Islet precursor cell (in vitro differentiated cells): ENCODE results near the gene UST.
"Not testable (repeated sequence)": the region's sequence is repeated elsewhere in the genome, so short reads cannot be mapped to it uniquely, and the experiment has no call there.

ENCODE experiments used
- DNase-seq: peaks from one replicate; pipeline ENCODE4 v3.0.0-alpha.2; 2018

The UST gene

DNA sequence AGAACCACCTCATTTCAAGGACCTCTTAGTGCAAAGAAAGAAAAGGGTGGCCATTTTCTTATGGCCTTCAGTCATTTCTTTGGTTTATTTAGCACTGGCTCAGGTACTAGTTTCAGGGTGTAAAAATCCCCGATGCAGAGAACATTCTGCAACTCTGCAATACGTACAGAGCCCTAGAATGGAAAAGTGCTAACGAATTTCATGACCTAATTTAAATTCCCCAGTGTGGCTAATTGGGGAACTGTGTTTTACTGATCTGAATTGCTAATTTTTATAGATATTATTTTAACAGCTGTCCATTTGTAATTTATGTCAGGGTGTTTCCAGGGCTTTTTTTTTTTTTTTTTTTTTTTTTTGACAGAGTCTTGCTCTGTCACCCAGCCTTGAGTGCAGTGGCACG, 160.7 kb downstream of the UST start:
- no peak for DNase-seq

DNA sequence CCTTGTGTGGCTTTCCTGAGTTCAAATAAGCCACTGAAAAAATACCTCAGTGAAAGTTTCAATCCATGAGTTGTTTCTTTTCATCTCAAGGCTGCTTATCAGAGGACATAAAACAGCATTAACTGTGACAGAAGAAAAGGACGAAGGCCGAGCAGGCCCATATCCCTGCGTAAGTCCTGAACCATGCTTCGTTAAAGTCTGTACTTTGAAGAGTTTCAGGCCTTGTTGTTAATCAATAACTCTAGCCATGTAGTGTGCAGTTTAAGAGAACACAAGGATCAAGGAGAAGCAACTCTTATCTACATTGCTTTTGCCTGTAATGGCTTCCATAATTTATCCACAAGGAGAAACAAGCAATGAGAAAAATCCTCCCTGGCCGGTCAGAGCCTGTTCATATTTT, 165.4 kb downstream of the UST start:
- no peak for DNase-seq

DNA sequence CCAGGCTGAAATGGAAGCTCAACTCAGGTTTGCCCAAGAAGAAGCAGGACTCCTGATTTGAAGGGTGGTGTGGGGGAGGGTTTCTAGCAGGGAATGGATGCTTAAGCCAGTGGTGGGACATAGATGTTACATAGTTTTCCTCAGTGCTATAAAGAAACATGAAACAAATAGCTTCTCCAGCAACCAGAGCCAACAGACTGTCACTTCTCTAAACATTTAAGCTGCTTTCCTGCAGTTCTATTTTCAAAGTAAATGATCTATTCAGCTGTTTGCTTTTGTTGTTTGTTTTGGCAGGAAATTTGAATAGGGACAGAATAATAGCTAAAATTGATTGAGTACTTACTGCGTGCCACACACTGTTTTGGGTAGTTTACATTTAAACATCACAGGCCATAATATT, 169.0 kb downstream of the UST start:
- no peak for DNase-seq

DNA sequence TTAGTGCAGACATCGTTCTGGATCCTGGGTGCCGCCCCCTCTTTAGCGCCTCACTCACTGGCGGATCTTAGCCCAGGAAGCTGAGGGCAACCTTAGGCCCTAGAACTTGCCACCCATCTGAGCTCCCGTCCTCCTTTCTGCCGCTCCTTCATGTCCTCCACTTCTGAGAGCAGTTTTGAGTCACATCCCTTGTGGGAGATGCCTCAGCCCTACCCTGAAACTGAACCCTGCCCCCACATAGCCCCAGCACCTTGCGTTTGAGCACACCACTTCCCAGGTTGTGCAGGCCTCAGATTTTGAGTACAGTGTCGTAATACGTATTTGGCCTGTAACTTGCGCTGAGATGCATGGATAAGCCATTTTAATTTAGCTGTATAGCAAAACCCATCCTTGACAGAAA, 169.7 kb downstream of the UST start:
- DNase-seq = not testable (repeated sequence)

DNA sequence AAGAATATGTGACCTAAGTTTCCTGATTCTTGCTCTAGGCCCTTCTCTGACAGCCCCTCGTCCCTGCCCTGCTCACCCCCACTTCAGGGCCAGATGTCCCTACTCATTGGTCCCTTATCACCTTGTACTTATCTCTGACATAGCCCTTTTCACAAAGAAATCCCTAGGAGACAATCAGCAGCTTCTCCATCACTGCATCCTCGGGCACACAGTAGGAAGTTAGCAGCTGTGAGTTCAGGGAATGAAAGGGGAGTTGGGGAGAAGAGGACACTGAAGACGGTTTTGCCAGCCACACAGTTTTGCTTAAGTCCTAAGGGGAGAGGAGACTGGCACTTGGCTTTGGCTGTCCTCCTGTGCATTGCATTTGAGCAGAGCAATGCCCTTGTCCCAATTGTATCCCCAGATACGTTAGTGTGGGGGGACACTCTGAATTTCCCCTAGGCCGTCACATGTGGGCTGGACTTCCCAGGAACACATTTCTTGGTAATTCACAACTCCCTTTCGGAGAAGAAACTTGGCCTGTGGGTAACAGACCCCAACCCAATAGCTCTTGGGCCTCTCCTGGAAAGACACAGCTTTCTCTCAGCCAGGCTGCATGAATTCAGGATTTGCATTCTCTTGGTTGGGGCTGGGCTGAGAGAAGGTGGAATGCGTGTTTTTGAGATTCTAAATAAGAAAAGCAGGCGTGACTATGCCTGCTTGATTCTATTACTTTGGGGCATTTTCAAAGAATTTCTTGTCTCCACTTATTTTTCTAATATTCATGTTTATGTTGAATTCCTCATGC, 177.6 kb downstream of the UST start:
- no peak for DNase-seq

DNA sequence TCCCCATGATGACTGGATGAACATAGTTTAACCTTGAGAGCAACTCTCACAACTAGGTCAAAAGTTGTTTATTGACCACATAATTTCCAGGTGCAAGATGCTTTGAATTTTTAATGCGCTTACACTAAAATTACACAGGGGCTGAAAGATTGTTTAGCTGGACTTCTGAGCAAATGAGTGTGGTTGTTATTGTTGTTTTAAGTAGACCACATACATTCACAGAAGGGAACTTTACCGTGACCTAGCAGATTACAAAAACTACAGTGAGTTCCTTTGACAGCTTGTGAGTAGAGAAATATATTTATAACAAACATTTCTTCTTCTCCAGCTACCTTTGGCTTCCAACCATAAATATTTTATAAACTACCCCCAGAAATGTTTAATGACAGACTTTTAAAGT, 178.9 kb downstream of the UST start:
- no peak for DNase-seq

DNA sequence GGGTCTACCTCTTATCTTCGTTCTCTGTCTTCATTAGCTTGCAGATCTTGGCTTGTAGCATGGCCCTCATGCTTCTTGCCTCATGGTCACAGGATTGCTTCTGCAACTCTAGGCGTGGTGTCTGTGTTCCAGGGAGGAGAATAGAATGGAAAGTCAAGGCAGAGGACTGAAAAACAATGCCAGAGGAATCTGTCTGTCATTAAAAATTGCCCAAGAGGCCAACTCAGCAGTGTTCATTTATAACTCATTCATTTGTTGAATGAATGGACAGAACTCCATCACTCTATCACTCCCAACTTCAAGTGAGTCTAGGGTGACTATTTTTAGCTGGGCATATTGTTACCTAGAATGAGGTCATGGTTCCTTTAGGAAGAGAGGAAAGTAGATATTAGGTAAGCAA, 179.6 kb downstream of the UST start:
- DNase-seq = no peak

DNA sequence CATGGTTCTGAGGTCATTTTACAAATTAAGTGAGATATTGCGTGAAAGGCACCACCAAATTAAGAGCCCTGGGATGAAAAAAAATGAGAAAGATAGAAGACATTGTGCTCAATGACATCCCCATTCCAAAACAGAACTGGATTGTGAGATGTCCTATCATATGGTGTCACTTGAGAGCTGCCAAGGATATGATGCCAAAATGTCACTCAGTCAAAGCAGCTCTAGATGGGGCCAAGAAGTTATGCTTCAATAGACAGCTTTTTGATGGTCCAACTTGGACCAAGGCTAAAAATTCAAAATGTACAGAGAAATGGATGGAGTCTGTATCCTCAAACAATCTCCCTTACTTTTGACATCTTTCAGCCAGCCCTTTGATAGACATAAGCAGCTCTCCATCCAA, 180.8 kb downstream of the UST start:
- DNase-seq = no peak

DNA sequence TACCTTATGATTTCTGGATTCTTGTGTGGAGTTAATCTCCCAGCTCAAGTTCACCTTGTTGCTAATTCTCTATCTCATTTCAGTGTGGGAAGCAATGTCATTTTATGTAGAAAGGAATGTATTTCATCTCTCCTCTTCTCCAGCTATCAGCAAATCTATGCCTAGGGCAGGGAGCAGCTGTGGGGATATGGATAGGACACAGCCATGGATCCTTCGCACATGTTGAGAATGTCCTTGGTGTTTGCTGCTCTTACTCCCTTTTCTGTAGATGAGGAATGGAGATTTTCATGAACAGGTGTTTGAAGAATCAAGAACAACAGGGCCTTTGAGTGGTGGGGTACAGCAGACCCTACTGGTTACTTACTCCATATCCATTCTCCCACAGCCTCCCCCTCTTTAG, 182.0 kb downstream of the UST start:
- no peak for DNase-seq

DNA sequence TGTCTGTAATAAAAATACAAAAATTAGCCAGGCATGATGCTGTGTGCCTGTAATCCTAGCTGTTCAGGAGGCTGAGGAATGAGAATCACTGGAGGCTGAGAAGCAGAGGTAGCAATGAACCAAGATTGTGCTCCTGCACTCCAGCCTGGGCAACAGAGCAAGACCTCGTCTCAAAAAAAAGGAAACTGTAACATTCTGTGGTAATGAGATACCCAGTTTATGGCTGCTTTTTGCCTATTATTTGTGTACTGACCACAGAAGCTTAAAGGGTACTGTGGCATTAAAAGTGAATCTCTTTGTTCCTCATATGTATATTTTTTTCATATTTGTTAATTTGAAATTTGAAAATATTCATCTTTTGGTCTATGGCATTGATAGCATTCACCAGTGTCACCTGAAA, 185.4 kb downstream of the UST start:
- no peak for DNase-seq

DNA sequence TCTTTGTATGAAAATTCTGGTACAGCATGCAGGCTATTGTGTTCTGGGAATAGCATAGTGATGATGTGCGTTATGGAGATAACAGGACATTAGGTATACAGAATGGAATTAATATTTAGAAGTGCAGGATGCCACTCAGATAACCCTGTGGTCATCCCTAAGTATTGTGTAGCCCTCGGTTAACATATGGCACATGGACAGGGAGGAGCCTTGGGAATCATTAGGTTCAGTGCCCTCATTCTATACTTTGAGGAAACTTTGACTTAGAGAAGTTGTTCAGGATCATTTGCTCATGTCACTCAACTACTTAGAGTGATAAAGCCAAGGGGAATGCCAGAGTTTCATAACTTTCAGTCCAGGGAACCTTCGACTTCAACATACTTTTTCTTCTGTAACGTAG, 185.9 kb downstream of the UST start:
- DNase-seq = no peak

DNA sequence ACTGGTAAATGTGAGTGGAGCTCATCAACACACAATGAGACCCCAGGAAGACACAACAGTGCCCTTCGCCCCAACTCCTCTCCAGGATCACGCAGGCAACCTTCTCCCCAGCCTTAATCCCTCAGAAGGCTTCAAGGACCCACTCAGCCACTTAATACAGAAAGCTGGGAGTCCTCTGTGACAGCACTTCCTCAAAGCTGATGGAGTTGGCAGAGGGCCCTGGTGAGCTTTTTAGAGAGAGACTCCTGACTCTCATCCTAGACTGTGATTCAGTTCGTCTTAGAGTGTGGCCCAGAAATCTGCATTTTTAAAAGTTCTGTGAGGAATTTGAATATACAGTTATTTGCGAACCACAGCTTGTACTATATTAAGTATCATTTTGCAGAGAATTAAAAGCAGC, 187.7 kb downstream of the UST start:
- no peak for DNase-seq

DNA sequence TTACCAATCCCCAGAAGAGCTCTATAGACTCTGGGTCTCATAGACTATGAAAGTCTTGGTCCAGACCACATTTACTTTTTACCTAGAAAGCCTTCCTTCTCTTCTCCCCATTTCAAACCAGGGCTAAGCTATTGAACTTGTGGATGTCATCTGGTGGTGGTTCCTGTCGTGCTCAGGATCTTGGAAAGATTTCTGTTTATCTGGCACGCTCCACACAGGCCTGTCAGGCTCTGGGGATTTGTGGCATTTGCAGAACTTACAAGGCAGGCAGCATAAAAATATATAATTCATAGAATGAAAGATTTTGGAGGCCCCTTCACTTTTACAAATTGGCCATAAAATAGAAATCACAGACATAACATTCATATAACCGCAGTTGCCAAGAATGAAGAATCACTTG, 188.1 kb downstream of the UST start:
- DNase-seq = no peak

DNA sequence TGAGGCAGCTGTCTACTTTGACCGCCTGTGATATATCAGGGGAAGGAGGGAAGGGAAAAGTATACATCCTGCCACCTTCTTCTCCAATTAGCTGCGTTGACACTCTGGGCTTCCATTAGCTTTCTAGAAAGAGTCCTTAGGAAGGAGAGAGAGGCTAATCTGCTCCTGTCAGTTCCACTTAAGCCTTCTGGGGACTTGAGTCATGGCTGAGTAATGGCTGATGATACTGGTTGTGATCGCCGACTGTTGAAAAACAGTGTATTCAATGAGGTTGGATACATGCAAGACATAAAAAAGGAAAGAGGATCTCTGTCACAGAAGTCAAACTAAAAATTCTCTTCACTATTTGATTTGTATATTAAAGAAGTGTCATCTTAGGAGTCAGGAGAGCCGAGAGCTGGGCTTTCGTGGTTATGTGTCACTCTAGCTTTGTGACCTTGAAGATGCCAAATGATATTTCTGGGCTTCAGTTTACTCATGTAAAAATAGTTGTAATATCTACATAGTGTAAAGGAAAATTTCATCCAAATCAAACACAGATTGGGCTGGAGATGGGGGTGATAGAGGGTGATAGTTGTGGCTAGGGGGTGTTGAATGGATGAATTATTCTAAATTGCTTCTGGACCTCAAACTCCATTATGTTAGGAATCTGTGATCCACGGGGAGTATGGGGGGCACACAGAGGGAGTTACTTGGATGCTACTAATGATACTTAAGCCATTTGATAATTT, 189.0 kb downstream of the UST start:
- DNase-seq = peak; percentile 57

DNA sequence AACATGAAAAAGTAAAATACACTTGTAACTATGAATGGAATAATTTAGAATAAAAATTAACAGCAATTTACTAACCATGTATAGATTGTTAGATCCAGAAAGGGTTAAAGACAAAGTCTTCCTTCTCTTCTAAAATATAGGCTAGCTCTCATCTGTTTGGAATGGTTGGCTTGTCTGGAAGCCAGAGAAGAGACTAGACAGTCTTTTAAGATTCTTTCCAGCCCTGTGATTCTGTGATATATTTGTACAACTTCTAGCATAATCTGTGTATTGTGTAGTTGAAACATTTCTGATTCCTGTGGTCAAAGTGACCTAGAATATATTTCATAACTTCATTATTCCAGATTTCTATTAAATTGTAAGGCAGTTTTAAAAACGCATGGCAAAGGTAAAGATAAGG, 196.6 kb downstream of the UST start:
- no peak for DNase-seq

DNA sequence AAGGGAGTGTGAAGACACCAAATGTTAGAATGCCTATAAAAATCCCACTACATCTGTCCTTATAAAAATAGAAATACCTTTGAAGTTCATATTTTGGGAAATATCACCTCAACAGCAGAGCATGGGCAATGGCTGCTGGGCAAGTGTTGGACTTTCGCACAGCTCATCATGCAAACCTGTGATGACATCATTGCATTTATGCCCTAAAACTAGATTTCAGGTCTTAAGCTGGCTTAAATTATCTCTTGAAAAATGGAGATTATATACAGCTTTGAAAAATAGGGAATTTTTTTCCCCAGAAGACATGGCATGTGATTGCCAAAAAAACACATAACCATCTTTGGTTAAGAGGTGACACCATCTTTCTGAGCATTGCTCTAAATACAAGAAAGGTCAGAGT, 197.8 kb downstream of the UST start:
- no peak for DNase-seq

DNA sequence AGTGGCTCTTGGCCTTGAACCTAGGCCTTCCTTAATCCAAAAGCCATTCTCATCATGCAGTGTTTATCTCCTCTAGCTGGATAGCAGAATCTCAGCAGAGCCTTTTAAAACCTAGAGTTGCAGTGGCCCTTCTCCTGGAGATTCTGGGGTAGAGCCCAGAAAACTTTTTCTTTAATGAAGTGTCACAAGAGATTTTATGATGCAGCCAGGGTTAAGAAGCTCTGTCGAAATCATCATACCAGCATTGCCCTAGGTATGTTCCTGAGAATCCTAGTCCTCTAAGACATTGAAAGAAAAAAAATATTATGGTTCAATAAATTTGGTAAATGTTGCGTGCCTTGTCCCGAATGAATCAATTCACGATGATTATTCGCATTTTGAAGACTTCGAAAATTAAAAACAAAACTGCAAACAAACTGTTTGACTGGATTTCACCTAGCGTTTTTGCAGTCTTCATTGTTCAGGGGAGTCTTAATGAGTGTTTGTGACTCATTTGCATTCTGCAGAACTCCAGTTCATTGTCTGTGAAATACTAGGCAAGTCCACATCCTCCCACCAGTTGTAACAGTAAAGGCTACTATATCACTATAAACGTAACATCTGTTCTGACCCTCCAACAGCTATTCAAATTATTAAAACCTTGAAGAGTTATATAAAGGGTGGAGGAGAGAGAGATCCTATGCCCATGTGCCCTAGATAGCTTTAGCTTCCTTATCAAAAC, 198.6 kb downstream of the UST start:
- no peak for DNase-seq

DNA sequence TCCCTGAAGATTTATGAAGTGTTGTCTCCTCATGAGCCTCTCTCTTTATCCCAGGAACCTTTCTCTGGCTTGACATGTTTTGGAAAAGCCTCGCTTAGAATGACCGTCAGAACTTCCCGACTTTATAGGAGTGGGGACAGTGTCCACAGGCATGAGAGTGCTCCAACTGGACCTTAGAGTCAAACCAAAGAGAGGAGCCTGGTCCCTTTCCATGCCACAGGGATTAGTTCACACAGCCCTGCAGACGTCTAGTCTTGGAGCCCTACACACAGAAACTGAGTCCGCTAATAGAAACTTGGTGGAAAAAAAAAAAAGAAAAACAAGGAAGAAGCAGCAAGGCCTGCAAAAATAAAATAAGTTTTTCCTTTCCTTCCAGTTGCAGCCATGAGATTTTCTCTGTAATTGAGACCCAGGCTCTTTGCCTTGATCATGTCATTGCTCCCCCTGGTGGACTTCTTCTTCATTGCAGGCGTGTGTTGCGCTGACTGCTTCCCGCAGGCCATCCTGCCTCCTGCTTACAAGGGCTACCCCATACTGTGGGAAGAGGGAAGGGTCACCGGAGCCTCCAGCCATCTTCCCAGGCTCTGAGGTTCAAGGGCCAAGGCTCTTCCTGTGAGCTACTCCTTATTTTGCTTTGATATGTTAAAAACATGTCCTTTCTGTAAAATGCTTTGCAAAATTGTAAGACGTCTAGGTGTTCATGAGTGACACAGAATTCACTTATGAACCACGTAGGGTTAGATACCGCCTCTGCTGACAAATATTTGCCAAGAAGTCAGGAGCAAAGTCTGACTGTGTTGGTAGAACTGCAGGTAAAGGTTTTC, 201.0 kb downstream of the UST start:
- DNase-seq = peak; percentile 89

DNA sequence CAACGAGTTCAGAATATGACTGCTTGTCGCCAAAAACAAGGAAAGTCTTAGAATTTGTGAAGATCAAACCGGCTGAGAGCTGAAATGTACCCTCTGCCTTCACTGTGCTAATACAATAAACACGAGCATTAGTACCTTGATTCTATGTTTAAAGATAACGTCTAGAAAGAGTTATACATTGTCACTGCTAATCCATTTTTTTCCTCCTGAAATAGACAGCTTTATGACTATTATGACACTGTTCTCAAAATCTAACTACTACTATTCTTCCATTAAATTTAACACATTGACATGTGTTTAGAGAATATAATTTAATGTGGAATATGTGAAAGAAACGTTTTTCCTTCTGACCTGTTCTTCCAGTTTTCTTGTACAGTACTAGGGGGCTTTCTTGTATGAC, 204.8 kb downstream of the UST start:
- DNase-seq = no peak

DNA sequence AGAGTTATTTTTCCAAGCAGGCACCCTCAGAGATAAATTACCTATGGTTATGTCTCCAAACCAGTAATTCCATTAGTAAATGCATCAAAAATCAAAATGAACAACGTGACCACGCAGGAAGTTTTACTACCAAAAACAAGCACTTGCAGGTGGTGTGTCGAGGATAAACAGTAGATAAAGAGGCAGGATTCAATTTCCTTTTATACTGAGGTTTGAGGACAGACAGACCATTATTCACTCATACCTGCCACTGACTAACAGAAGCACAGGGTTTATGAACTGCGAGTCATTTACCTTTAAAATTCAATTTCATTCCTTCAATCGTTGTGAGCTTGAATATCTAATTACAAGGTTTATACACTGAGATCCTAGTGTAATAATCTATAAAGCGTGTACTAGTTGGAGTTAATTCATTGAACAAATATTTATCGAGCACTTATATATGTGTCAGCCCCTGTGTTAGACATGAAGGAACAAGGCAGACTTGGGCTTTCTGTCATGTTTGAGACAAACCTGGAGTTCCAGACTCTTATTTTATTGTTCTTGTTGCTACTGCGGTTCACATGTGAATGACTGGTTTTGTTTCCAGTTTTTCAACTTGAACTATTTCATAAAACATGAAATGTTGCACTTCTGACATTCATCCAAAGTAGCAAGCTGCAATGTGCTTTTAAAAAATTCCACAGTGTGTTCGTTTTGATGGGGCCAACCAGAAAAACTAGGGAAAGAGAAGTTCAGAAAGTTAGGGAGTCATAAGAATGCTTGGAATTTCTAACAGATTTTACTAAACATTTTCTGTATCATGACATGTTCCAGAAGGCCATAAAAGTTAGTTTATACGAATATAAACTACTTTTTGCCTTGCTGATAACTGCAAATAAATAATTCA, 205.6 kb downstream of the UST start:
- DNase-seq = no peak

DNA sequence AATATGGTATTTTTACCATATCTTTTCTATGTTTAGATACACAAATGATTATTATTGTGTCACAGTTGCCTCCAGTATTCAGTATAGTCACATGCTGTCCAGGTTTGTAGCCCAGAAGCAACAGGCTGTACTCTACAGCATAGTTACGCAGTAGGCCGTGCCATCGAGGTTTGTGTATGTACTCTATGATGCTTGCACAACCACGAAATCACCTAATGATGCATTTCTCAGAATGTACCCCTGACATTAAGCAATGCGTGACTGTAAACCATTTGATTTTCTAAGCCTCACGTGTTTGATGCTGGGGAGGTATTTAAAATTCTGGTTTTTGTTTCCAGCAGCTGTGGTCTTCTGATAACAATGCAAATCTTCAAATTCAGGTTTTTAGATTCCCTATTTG, 207.6 kb downstream of the UST start:
- no peak for DNase-seq

DNA sequence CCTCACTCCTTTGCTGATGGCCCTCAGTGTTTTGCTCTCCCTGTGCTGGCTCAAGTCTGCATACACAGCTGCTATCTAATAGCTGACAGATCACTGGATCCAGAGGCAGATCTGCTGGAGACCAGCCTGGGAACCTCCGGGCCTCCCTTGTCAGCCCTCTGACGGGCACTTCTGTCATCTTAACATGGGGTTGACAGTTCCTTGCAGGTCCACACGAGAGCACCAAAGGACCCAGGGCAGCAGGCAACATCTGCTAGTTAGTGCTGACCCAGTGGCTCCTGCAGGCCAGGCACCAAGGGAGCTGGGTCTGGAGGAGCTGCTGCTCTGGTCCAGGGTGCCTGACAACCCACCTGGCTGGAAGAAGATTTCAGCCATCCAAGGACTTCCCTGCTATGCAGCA, 208.1 kb downstream of the UST start:
- DNase-seq = no peak
